SJSA1 (cell line): ENCODE results near the gene MAST3. TPM values are rescaled to one million over a fixed set of nuclear protein-coding genes. Genes with fewer than 3 reads are reported as not detected.
A peak's percentile ranks its signal among the peaks of the same experiment; 100 is the strongest.
"Not testable (repeated sequence)": the region's sequence is repeated elsewhere in the genome, so short reads cannot be mapped to it uniquely, and the experiment has no call there.

Experiments
- DNase-seq, 2 experiments: peaks; one replicate each; pipeline ENCODE4 v3.0.0-alpha.2; 2015 to 2020; ENCODE audit warnings: low spot score in 2 of 2, low read depth in 1 of 2
- H3K27ac ChIP-seq: fragments of 250-450 bp; sonication (Bioruptor Pico); 2 replicates; pipeline ENCODE4 v1.5.1; 2020; ENCODE audit warnings: mild to moderate bottlenecking, moderate library complexity
- H3K27me3 ChIP-seq: fragments of 250-450 bp; sonication (Bioruptor Pico); replicated peaks from 2 replicates; pipeline ENCODE4 v1.5.1; 2020; ENCODE audit warnings: mild to moderate bottlenecking, moderate library complexity
- H3K36me3 ChIP-seq: fragments of 250-450 bp; sonication (Bioruptor Pico); 2 replicates; pipeline ENCODE4 v1.5.1; 2020; ENCODE audit warnings: mild to moderate bottlenecking
- H3K4me1 ChIP-seq: fragments of 250-450 bp; sonication (Bioruptor Pico); replicated peaks from 2 replicates; pipeline ENCODE4 v1.6.1; 2021; ENCODE audit warnings: mild to moderate bottlenecking
- H3K4me3 ChIP-seq: fragments of 250-450 bp; sonication (Bioruptor Pico); 2 replicates; pipeline ENCODE4 v1.5.1; 2020; ENCODE audit warnings: mild to moderate bottlenecking
- H3K9me3 ChIP-seq: fragments of 250-450 bp; sonication (Bioruptor Pico); replicated peaks from 2 replicates; pipeline ENCODE4 v1.5.1; 2020; ENCODE audit warnings: mild to moderate bottlenecking
- total RNA-seq: library from RNA; depleted of rRNA; stranded (reverse); fragments of >200 nt; shearing (Covaris generic); gene quantifications from 2 replicates; pipeline ENCODE4 v1.2.3, GENCODE V29; 2014

The MAST3 gene
- total RNA-seq, 1 experiment from 2014 or later = 2.3 TPM

GRCh38 chr19:18069383-18069782 is 28.2 kb upstream of the MAST3 start:
- DNase-seq = no peak
- no peaks in the 10 kb centered on the region for H3K36me3 ChIP-seq
- H3K27me3 ChIP-seq = no peaks in the 10 kb centered on the region
- H3K9me3 ChIP-seq = no peaks in the 10 kb centered on the region
- no peaks in the 10 kb centered on the region for H3K4me1 ChIP-seq
- H3K27ac ChIP-seq = no peak overlapping the region
- H3K4me3 ChIP-seq = no peak overlapping the region

GRCh38 chr19:18070181-18070580 is 27.4 kb upstream of the MAST3 start:
- DNase-seq = no peak
- Histone ChIP-seq H3K9me3 (no peaks in the 10 kb centered on the region), H3K4me1 (no peaks in the 10 kb centered on the region), H3K27ac (no peak overlapping the region), H3K36me3 (no peaks in the 10 kb centered on the region), H3K27me3 (no peaks in the 10 kb centered on the region), H3K4me3 (no peak overlapping the region)

- no peaks in the 10 kb centered on the region for H3K9me3 ChIP-seq
- no peaks in the 10 kb centered on the region for H3K36me3 ChIP-seq
- H3K27ac ChIP-seq = no peak overlapping the region
- DNase-seq = no peak
- H3K4me3 ChIP-seq = no peak overlapping the region
- no peaks in the 10 kb centered on the region for H3K4me1 ChIP-seq
- no peaks in the 10 kb centered on the region for H3K27me3 ChIP-seq
Observed at GRCh38 chr19:18072335-18072734, 25.2 kb upstream of the MAST3 start.

DNA sequence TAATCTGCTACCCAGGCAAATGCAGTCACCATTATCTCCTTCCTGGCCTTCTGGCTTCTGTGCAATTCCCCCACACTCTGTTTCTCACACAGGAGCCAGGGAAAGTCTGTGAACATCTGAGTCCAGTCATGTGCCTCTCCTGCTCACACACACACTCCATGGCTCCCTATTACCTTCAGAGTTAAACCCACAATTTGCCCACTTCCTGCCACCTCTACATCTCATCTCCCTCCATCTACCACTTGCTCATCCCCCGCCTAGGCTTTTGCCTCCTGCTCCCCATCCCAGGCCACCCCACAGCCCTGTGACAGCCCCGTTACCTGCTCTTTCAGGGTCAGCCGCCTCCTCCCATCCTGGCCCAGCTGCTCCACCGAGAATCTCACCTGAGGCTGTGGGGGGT is 24.4 kb upstream of the MAST3 start:
- no peaks in the 10 kb centered on the region for H3K4me1 ChIP-seq
- no peak overlapping the region for H3K4me3 ChIP-seq
- no peaks in the 10 kb centered on the region for H3K27me3 ChIP-seq
- H3K36me3 ChIP-seq = no peaks in the 10 kb centered on the region
- H3K9me3 ChIP-seq = no peaks in the 10 kb centered on the region
- H3K27ac ChIP-seq = no peak overlapping the region
- DNase-seq = no peak

DNA sequence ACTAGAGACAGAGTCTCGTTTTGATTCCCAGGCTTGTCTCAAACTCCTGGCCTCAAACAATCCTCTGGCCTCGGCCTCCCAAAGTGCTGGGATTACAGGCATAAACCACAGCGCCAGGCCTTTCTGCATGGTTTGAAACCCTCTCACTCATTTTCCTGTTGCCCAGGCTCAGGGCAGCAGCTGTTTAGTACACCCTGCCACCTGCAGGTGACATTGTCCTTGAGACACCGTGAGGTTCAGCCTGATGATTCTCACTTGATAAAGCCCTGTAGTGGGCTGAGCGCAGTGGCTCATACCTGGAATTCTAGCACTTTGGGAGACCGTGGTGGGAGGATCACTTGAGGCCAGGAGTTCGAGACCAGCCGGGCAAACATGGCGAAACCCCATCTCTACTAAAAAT is 23.4 kb upstream of the MAST3 start:
- Histone ChIP-seq H3K27me3 (no peaks in the 10 kb centered on the region), H3K4me3 (no peak overlapping the region), H3K9me3 (no peaks in the 10 kb centered on the region), H3K36me3 (no peaks in the 10 kb centered on the region), H3K27ac (no peak overlapping the region), H3K4me1 (no peaks in the 10 kb centered on the region)
- no peak for DNase-seq

DNA sequence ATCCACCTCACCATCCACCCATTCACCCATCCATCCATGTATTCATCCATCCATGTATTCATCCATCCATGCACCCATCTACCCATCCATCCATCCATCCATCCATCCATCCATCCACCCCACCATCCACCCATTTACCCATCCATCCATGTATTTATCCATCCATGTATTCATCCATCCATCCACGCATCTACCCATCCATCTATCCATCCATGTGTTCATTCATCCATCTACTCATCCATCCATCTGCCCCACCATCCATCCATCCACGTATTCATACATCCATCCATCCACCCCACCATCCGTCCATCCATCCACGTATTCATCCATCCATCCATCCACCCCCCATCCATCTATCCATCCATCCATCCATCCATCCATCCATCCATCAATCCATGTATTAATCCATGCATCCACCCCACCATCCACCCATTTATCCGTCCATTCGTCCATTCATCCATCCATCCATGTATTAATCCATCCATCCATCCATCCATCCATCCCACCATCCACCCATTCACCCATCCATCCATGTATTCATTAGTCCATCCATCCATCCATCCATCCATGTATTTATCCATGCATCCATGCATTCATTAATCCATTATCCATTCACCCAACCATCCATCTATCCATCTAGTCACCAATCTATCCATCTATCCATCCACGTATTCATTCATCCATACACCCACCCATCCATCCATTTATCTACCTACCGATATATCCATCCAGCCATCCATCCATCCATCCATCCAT is 13.5 kb upstream of the MAST3 start:
- no peaks in the 10 kb centered on the region for H3K36me3 ChIP-seq
- no peaks in the 10 kb centered on the region for H3K27me3 ChIP-seq
- H3K9me3 ChIP-seq = no peaks in the 10 kb centered on the region
- DNase-seq = no peak
- peaks cover 6% of the 10 kb centered on the region for H3K4me1 ChIP-seq
- no peak overlapping the region for H3K27ac ChIP-seq
- no peak overlapping the region for H3K4me3 ChIP-seq

GRCh38 chr19:18085702-18086457 is 11.7 kb upstream of the MAST3 start:
- Histone ChIP-seq H3K36me3 (no peaks in the 10 kb centered on the region), H3K4me1 (peaks cover 6% of the 10 kb centered on the region), H3K4me3 (no peak overlapping the region), H3K9me3 (no peaks in the 10 kb centered on the region), H3K27me3 (no peaks in the 10 kb centered on the region), H3K27ac (no peak overlapping the region)
- no peak for DNase-seq

- no peak for DNase-seq
Observed at GRCh38 chr19:18086590-18087138, 10.9 kb upstream of the MAST3 start, which contains the start of gene IL12RB1. IL12RB1 (minus strand) TSS chr19:18086934; CDS start chr19:18086823, 111 bp downstream.

GRCh38 chr19:18089096-18089541 is 8.5 kb upstream of the MAST3 start:
- not testable (repeated sequence) for H3K9me3 ChIP-seq, H3K27me3 ChIP-seq, DNase-seq, H3K4me1 ChIP-seq, H3K36me3 ChIP-seq, H3K27ac ChIP-seq, H3K4me3 ChIP-seq

More at GRCh38 chr19:18086590-18087138, 10.9 kb upstream of the MAST3 start, which contains the start of gene IL12RB1:
- H3K4me3 ChIP-seq = peak within 1 kb of the TSS; percentile 24
- no peaks in the 10 kb centered on the region for H3K36me3 ChIP-seq
- no peaks in the 10 kb centered on the region for H3K9me3 ChIP-seq
- no peaks in the 10 kb centered on the region for H3K27me3 ChIP-seq
- no peak within 1 kb of the TSS for H3K27ac ChIP-seq
- peaks cover 6% of the 10 kb centered on the region for H3K4me1 ChIP-seq

DNA sequence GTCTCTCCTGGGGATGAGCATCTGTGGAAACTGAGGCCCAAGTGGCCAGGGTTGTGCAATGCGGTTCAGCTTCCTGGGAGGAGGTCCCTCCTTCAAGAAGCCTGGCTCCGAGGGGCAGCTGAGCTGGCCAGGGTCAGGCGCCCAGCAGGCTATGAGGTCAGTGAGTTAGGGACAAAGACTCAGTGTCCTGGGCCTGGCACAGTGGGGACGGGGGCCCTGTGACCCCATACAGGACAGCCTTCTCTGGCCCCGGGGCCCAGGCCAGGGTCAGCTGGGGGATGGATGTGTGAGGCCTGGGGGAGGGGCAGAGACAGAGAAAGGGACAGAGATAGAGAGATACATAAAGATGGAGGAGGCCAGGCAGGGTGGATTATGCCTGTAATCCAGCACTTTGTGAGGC is 7.9 kb upstream of the MAST3 start:
- H3K4me1 ChIP-seq = peaks cover 6% of the 10 kb centered on the region
- H3K27me3 ChIP-seq = no peaks in the 10 kb centered on the region
- no peaks in the 10 kb centered on the region for H3K36me3 ChIP-seq
- no peak overlapping the region for H3K27ac ChIP-seq
- no peak overlapping the region for H3K4me3 ChIP-seq
- DNase-seq = no peak
- no peaks in the 10 kb centered on the region for H3K9me3 ChIP-seq

DNA sequence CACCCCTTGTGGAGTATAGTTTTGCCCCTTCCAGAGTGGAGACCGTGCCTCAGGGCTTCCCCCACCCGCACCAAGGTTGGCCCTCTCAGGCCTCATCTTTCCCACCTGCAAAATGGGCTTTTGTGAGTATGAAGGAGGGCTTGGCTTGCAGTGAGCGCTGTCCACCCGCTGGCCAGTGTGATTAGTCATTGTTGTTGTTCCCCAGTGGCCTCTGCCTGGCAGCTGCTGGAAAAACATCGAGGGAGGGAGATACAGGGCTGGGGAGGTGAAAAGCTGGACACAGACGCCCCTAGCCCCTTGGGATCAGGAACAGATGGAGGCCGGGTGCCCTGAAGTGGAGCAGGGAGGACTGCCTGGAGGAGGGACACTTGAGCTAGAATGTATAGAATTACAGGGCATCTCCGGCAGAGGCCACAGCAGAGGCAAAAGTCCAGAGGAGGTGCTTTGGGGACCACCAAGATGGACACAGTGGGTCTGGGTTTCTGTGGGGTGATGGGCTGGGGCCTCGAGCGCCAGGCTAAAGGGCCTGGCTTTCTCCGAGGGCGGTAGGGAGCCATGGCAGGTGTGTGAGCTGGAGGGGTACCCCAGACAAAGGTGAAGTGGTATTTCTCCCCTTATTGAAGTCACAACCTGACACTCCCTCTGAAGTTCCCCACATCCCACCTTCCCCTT is 6.9 kb upstream of the MAST3 start:
- Histone ChIP-seq H3K36me3 (no peaks in the 10 kb centered on the region), H3K4me1 (peaks cover 6% of the 10 kb centered on the region)
- DNase-seq = no peak

GRCh38 chr19:18091217-18091608 is 6.4 kb upstream of the MAST3 start:
- Histone ChIP-seq H3K4me3 (no peak overlapping the region), H3K27ac (no peak overlapping the region), H3K9me3 (no peaks in the 10 kb centered on the region), H3K36me3 (no peaks in the 10 kb centered on the region), H3K4me1 (peaks cover 6% of the 10 kb centered on the region), H3K27me3 (no peaks in the 10 kb centered on the region)
- DNase-seq = no peak

More for the DNA sequence above, 6.9 kb upstream of the MAST3 start:
- Histone ChIP-seq H3K27me3 (no peaks in the 10 kb centered on the region), H3K9me3 (no peaks in the 10 kb centered on the region), H3K4me3 (no peak overlapping the region), H3K27ac (no peak overlapping the region)

- Histone ChIP-seq H3K4me1 (peaks cover 7% of the 10 kb centered on the region), H3K36me3 (no peaks in the 10 kb centered on the region), H3K27me3 (no peaks in the 10 kb centered on the region), H3K4me3 (no peak overlapping the region), H3K9me3 (no peaks in the 10 kb centered on the region), H3K27ac (no peak overlapping the region)
- DNase-seq = no peak
Observed at GRCh38 chr19:18093439-18094161, 4.0 kb upstream of the MAST3 start.
